Epithelial cell of esophagus (primary cell): ENCODE results near the gene PSMD1.

Source experiments
- DNase-seq: peaks from one replicate; pipeline ENCODE4 v3.0.0; 2010; ENCODE audit warnings: low read depth
- H3K4me3 ChIP-seq: 2 replicates; pipeline ENCODE4 v1.5.1; 2011; ENCODE audit warnings: mild to moderate bottlenecking, low read length, control low read depth
- TF ChIP-seq, protein P1 (sequence below): IDR thresholded peaks from 2 replicates; pipeline ENCODE4 v1.5.1; 2011; ENCODE audit warnings: low read depth, mild to moderate bottlenecking, low read length, control low read depth, inconsistent platforms; ENCODE audit not compliant: insufficient read depth; ENCODE audit errors: missing control alignments

PSMD1 gene

DNA sequence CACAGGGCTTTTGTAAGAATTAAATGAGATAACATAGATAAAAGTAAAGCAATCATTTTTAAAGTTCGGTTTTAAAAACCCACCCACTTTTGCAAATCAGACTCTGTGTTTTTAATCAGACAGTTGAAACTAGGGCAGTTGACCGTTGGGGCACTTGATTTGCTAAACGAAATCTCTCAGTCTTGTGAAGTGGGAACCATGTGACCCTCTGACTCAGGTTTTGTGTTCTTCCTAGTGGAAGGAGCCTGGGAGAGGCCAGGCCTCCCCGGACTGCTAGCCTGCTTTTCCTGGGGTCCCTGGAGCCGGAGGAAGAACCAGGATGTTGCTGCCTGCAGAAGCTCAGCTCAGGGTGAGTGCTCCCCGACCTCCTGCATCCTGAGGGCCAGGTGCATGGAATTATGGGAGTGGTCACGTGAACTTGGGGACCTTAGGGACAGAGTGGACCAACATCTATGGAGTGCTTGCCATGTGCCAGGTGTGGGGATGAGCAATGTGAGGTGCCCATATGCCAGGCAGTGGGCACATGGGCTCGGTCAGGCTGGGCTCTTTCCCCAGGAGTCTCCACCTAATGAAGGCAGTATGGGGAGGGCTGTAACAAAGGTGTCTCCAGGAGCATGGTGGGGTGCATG lies 15.5 kb upstream of the PSMD1 start:
- TF ChIP-seq, protein P1, sequence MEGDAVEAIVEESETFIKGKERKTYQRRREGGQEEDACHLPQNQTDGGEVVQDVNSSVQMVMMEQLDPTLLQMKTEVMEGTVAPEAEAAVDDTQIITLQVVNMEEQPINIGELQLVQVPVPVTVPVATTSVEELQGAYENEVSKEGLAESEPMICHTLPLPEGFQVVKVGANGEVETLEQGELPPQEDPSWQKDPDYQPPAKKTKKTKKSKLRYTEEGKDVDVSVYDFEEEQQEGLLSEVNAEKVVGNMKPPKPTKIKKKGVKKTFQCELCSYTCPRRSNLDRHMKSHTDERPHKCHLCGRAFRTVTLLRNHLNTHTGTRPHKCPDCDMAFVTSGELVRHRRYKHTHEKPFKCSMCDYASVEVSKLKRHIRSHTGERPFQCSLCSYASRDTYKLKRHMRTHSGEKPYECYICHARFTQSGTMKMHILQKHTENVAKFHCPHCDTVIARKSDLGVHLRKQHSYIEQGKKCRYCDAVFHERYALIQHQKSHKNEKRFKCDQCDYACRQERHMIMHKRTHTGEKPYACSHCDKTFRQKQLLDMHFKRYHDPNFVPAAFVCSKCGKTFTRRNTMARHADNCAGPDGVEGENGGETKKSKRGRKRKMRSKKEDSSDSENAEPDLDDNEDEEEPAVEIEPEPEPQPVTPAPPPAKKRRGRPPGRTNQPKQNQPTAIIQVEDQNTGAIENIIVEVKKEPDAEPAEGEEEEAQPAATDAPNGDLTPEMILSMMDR = no peak
- no peak for DNase-seq
- H3K4me3 ChIP-seq = no peak overlapping the region

DNA sequence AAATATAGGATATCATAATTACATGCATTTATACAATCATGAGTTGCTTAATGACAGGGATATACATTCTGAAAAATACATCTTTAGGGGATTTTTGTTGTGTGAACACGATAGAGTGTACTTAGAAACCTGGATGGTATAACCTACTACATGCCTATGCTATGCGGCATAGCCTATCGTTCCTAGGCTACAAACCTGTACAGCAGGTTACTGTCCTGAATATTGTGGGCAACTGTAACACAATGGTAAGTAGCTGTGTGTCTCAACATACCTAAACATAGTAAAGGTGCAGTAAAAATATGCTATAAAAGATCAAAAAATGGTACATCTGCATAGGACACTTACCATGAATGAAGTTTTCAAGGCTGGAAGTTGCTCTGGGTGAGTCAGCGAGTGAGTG lies 12.9 kb upstream of the PSMD1 start:
- no peak for DNase-seq
- TF ChIP-seq, protein P1 = no peak
- no peak overlapping the region for H3K4me3 ChIP-seq

DNA sequence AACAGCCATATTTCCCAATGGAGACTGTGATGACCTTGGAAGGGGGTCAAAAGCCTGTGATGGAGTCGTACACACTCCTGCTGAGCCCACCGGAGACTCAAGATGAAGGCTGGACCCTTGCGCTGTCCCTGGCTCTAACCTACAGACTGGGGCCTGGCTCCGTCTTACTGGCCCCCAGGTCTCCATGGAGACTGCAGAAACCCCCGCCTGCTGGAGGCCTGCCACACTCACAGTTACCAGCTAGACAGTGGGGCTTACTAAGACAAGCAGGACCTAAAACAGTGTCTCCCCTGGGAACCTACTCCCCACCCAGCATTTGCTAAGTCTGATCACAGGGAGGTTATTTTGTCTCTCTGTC lies 9.8 kb upstream of the PSMD1 start:
- no peak for DNase-seq
- H3K4me3 ChIP-seq = no peak overlapping the region
- TF ChIP-seq, protein P1 = no peak

DNA sequence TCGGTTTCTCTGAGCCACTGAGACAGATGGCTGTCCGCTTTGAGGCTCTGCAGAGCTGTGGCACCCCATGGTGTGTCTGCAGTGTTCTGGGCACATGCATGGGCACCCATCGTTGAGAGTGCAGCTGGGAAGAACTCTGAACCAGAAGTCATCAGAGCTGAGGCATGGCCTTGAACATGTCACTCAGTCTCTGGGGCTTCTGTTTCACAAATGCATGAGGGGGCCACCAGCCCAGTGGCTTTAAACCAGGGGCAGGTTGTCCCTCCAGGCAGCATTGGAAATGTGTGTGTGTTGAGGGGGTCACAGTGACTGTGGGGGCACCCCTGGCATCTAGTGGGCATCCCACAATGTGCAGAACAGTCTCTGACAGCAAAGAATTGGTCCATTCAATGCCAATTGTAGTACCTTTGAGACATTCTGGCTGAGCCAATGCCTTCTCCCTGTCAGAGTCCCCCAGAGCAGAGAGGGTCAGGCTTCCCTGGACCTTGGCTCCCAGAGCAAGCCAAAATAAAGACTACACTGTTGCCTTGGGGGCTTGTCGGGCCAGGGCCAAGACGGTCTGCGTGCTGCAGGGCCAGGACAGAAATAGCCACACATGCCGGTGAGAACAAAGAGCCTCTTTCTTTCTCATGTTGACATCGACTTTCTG lies 9.3 kb upstream of the PSMD1 start:
- TF ChIP-seq, protein P1 = no peak
- H3K4me3 ChIP-seq = no peak overlapping the region
- no peak for DNase-seq

DNA sequence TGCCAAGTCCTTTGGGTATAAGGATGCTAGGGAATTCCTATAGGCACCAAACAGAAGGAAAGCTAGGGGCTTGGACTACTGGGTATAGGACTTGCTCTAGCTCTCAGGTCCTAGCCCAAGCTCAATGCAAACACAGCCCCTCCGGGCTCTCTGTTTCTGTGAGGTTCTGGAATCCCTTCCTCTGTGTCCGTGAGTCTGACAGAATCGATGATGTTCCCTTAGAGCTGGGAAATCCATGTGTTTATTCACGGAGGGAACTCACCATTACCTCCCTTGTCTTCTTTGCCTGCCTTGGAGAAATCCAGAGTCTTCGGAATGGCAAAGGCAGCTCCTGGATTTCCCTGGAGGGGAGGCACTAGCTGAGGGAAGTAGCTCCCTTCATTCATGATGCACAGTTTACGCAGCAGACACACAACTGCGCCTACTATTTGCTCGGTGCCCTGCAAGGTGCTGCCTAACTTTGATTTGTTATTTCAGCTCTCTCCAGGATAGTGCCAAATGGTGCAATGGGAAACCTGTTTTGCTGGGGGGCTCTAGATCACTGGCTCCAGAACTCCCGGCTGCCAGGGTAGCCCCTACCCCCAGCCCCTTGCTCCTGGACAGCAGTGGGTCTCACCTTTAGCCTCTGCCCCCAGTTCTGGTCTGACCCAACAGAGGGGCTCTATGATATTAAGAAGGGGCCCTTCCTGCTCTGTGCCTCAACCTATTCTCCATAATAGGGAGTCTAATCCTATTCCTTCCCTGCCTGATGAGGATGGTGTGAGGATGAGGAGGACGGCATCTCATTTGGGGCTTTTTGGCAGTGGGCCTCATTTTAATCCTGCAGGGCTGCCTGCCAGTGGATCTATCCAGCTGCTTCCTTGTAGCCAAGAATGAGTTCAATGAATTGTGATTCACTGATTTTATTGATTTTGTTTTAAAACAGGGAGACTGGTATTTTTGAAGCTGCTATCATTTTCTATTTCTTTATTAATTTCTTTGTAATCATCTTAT lies 8.4 kb upstream of the PSMD1 start:
- TF ChIP-seq, protein P1 = no peak
- DNase-seq = no peak
- no peak overlapping the region for H3K4me3 ChIP-seq

DNA sequence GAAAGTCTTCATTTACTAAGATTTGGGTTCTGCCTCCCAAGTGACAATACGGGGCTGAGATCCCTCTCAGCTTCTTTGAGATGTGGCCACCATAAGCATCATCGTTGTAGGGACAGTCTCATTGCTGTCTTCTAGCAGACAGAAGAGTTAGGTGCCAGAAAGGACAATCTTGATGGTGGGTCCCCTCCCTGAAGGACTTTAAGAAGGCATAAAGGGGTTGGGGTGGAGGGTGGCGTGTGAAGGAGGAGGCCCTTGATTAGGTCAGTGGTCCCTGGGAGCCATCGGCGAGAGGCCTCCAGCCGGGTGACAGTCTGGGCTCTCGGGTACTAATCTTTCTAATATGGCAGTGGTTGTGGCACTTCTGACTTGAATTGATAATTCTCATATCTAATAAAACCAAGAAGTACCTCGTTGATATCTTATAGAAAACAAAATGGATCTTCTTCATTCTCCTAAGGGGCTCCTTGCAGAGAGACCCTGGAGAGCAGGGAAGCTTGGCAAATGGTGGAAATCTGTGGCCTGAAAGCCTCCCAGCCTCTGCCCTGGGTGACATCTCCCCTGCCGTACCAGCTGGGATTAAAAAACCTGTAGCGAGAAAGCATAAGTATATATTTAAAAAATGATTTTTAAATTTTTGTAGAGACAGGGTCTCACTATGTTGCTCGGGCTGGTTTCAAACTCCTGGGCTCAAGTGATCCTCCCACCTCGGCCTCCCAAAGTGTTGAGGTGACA lies 7.2 kb upstream of the PSMD1 start:
- TF ChIP-seq, protein P1 = no peak
- no peak for DNase-seq
- no peak overlapping the region for H3K4me3 ChIP-seq
